Tibial artery (tissue), 4 donors: ENCODE data around the gene RNF44.

Experiments
- DNase-seq, 2 donors: peaks; one replicate each; pipeline ENCODE4 v3.0.0-alpha.2; 2019
- H3K27ac ChIP-seq, 2 donors: fragments of 200-600 bp; sonication (generic) in 1 of 2; 1 replicate in 1 of 2; 2 replicates in 1 of 2; pipeline ENCODE4 v1.5.1; 2018 to 2019; ENCODE audit warnings: mild to moderate bottlenecking in 1 of 2
- H3K27me3 ChIP-seq, 2 donors: fragments of 200-600 bp; sonication (generic) in 1 of 2; one replicate each; pipeline versions ENCODE4 v1.5.1 to v1.6.0; 2016 to 2019
- H3K36me3 ChIP-seq, 3 donors: fragments of 200-600 bp; sonication (generic) in 2 of 3; one replicate each; pipeline ENCODE4 v1.5.1; 2016 to 2019; ENCODE audit warnings: mild to moderate bottlenecking in 2 of 3
- H3K4me1 ChIP-seq, 4 donors: fragments of 200-600 bp; sonication (generic) in 2 of 4; 1 replicate in 3 of 4; 2 replicates in 1 of 4; pipeline ENCODE4 v1.5.1; 2016 to 2019
- H3K4me3 ChIP-seq, 2 donors: fragments of 200-600 bp; sonication (generic) in 1 of 2; 1 replicate in 1 of 2; 2 replicates in 1 of 2; pipeline ENCODE4 v1.5.1; 2018 to 2019; ENCODE audit warnings: mild to moderate bottlenecking in 2 of 2
- H3K9me3 ChIP-seq, 3 donors: fragments of 200-600 bp; sonication (generic) in 1 of 3; one replicate each; pipeline ENCODE4 v1.5.1; 2016 to 2019
- CTCF ChIP-seq, 2 experiments: fragments of 200-600 bp in 1 of 2; fragments of 450-650 bp in 1 of 2; IDR thresholded peaks; one replicate each; pipeline ENCODE4 v1.5.1; 2017 to 2019; ENCODE audit warnings: antibody characterized with exemption in 2 of 2, mild to moderate bottlenecking in 1 of 2, moderate library complexity in 1 of 2
- intact Hi-C: fragments of 100-400 bp; cut with DNase I; formaldehyde crosslinking; loops from one replicate; pipeline ENCODE4 v1.15.0; 2023; ENCODE audit warnings: low total_unique reads

The RNF44 gene

DNA sequence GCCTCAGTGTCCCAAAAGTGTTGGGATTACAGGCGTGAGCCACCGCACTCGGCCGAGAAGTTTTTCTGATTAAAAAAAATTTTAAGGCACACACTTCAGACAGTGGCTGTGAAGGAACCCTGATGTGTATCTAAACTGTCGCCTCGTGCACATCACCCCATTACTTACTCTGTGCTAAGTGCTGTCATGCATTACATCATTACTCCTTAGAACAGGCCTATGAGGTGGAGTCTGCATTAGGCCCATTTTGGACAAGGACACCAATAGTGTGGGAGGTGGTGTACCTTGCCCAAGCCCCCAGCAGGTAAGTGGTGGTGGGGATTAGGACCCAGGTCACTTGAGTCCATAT lies 8.2 kb upstream of the RNF44 start:
- no peak for TF ChIP-seq CTCF (IDR thresholded peaks at IDR 0.05)
- Histone ChIP-seq H3K4me3 (no peak overlapping the region), H3K9me3 (no peaks in the 10 kb centered on the region), H3K27me3 (peaks cover 0 to 23% of the 10 kb centered on the region in 2 donors), H3K27ac (no peak overlapping the region), H3K4me1 (peaks cover 0 to 15% (median 10%) of the 10 kb centered on the region in 4 donors), H3K36me3 (no peaks in the 10 kb centered on the region)
- intact Hi-C loops: no loop called here
- no peak for DNase-seq

DNA sequence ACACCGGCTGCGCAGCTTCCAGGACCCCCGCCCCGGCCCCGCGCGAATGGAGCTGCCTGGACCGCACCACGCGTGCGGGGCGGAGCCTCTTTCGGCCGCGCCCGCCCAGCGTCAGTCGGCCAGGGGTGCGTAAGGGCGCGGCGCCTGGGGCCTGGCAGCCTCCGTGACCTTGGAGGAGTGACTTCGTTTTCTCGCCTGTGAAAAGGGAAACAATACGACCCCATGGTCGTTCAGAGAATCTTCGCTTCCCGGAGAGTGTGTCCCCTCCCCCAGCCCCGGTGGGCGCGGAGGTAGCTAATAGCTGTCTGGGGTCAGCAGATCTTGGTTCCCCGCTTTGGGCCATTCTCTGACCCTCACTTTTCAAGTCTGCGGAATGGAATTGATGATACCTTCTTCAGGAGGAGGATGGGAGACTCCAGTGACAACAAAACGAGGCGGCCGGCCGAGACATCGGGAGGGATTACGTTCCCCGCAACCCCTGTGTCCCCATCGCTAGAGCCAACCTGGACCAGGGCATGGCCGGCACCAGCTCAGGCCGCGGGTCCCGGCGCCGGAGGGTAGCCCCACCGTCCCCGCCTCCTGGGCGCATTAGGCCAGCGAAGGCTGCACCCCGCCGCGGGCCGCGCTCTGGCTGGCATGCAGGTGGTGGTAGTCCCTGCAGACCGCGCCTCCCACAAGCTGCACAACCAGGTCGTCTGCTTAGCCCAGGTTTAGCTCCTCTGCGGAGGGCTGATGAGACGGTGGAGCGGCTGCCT lies 6.4 kb upstream of the RNF44 start:
- intact Hi-C loops: no loop called here
- no peak for TF ChIP-seq CTCF (IDR thresholded peaks at IDR 0.05)
- no peak for DNase-seq
- Histone ChIP-seq H3K36me3 (no peaks in the 10 kb centered on the region), H3K4me1 (peaks cover 0 to 15% (median 10%) of the 10 kb centered on the region in 4 donors), H3K9me3 (no peaks in the 10 kb centered on the region), H3K4me3 (peak overlapping the region; percentile 64 to 71), H3K27ac (peak overlapping the region; percentile 43 to 50), H3K27me3 (peaks cover 0 to 6% of the 10 kb centered on the region in 2 donors)

- H3K36me3 ChIP-seq: no peaks in the 10 kb centered on the region
- H3K4me1 ChIP-seq: peaks cover 0 to 23% (median 15%) of the 10 kb centered on the region in 4 donors
- no peak for TF ChIP-seq CTCF (IDR thresholded peaks at IDR 0.05)
- intact Hi-C loops: no loop called here
- H3K27me3 ChIP-seq: peaks cover 0 to 3% of the 10 kb centered on the region in 2 donors
- peak overlapping the region; percentile 45 to 50 for H3K27ac ChIP-seq
- DNase-seq: no peak
- H3K9me3 ChIP-seq: no peaks in the 10 kb centered on the region
- H3K4me3 ChIP-seq: peak overlapping the region; percentile 64 to 71
Measured at GRCh38 chr5:176542596-176543427, 5.6 kb upstream of the RNF44 start.

- Histone ChIP-seq H3K27ac (no peak overlapping the region), H3K4me3 (peak overlapping the region; percentile 64 to 71), H3K4me1 (peaks cover 0 to 23% (median 15%) of the 10 kb centered on the region in 4 donors), H3K9me3 (no peaks in the 10 kb centered on the region), H3K27me3 (no peaks in the 10 kb centered on the region), H3K36me3 (no peaks in the 10 kb centered on the region)
- DNase-seq: no peak
- intact Hi-C loops: no loop called here
- TF ChIP-seq CTCF (IDR thresholded peaks at IDR 0.05): no peak
Measured at GRCh38 chr5:176542135-176542595, 5.0 kb upstream of the RNF44 start.

GRCh38 chr5:176541338-176542134 lies 4.3 kb upstream of the RNF44 start:
- intact Hi-C loops: no loop called here
- DNase-seq: peak in 1 of 2 donors; percentile 58
- H3K27ac ChIP-seq: no peak overlapping the region

More at GRCh38 chr5:176541338-176542134, 4.3 kb upstream of the RNF44 start:
- TF ChIP-seq CTCF (IDR thresholded peaks at IDR 0.05): no peak
- Histone ChIP-seq H3K36me3 (no peaks in the 10 kb centered on the region), H3K27me3 (no peaks in the 10 kb centered on the region), H3K4me1 (peaks cover 0 to 23% (median 15%) of the 10 kb centered on the region in 4 donors), H3K9me3 (no peaks in the 10 kb centered on the region), H3K4me3 (no peak overlapping the region)
